Cardiac fibroblast (primary cell): ENCODE data around the gene ZCCHC7.

Source experiments
- DNase-seq, 2 donors: peaks; one replicate each; pipeline versions ENCODE4 v3.0.0 to v3.0.0-alpha.2; 2010; ENCODE audit warnings: low read depth in 2 of 2
- H3K4me3 ChIP-seq, 2 donors: replicated peaks in 1 of 2; 1 replicate in 1 of 2; 2 replicates in 1 of 2; pipeline ENCODE4 v1.5.1; 2011; ENCODE audit warnings: low read depth in 2 of 2, low read length in 2 of 2, mild to moderate bottlenecking in 2 of 2, moderate library complexity in 1 of 2
- CTCF ChIP-seq: IDR thresholded peaks from one replicate; pipeline ENCODE4 v1.5.1; 2011; ENCODE audit warnings: low read depth, mild to moderate bottlenecking, low read length, inconsistent platforms

Gene ZCCHC7

GRCh38 chr9:37210737-37211523, 90.6 kb downstream of the ZCCHC7 start:
- H3K4me3 ChIP-seq: no peak overlapping the region
- DNase-seq: no peak
- TF ChIP-seq CTCF: no peak

GRCh38 chr9:37212435-37212834, 92.1 kb downstream of the ZCCHC7 start:
- TF ChIP-seq CTCF: no peak
- H3K4me3 ChIP-seq: no peak overlapping the region
- DNase-seq: no peak

- DNase-seq: no peak
- TF ChIP-seq CTCF: no peak
- no peak overlapping the region for H3K4me3 ChIP-seq
Measured at GRCh38 chr9:37215381-37215780, 95.0 kb downstream of the ZCCHC7 start.

- no peak for TF ChIP-seq CTCF
- peak in 1 of 2 donors; percentile 39 for DNase-seq
- H3K4me3 ChIP-seq: no peak overlapping the region
Measured at GRCh38 chr9:37215830-37216229, 95.5 kb downstream of the ZCCHC7 start.

- no peak for DNase-seq
- no peak for TF ChIP-seq CTCF
- H3K4me3 ChIP-seq: no peak overlapping the region
Measured at GRCh38 chr9:37217161-37217560, 96.8 kb downstream of the ZCCHC7 start.

GRCh38 chr9:37218800-37219425, 98.5 kb downstream of the ZCCHC7 start:
- TF ChIP-seq CTCF: no peak
- no peak overlapping the region for H3K4me3 ChIP-seq
- peak; percentile 25 to 26 for DNase-seq
